Measurements from ENCODE around the gene INPP5F. TPM values are rescaled to one million over a fixed set of nuclear protein-coding genes. Genes with fewer than 3 reads are reported as not detected.

INPP5F gene
- polyA plus RNA-seq, 1 of the 3 experiments (the other 2 are of a cell fraction), result 7.8 TPM

DNA sequence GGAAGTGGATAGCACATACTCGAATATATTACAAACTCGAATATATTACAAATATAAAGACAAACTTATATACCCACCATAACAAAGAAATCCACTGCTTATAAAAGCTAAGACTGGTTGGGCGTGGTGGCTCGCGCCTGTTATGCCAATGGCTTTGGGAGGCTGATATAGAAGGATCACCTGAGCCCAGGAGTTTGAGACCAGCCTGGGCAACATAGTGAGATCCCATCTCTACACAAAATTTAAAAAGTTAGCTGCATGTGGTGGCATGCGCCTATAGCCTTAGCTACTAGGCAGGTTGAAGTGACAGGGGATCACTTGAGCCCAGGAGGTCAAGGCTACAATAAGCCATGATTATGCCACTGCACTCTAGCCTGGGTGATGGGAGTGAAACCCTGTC, 126.4 kb downstream of the INPP5F start:
- H2AFZ ChIP-seq (ENCODE audit: low read depth), result no peak overlapping the region
- no peak for DNase-seq
- H3K27me3 ChIP-seq (ENCODE audit: insufficient read depth), result no peaks in the 10 kb centered on the region
- no peak overlapping the region for H3K4me3 ChIP-seq (ENCODE audit: low read depth in 2 of 2, low read length in 1 of 2)
- no peak overlapping the region for H3K9ac ChIP-seq
- H3K9me3 ChIP-seq, result no peaks in the 10 kb centered on the region
- H3K79me2 ChIP-seq (ENCODE audit: insufficient read depth), result peaks cover 62% of the 10 kb centered on the region
- POLR2A ChIA-PET, result no interaction called here
- H3F3A ChIP-seq (replicated peaks; ENCODE audit: insufficient read depth), result peaks cover 9% of the 10 kb centered on the region
- CTCF ChIA-PET, result interaction anchor here (1.3 to 14.5 kb wide), 2 partner anchors 100 to 166 kb away, joined by 4 to 156 read pairs; no protein-coding TSS in a partner anchor
- H3K4me2 ChIP-seq, result no peak overlapping the region
- H3K27ac ChIP-seq (ENCODE audit: low read depth in 2 of 2, low read length in 1 of 2), result no peak overlapping the region
- peaks cover 44 to 71% of the 10 kb centered on the region in 2 experiments for H3K36me3 ChIP-seq (replicated peaks in 1 of 2; ENCODE audit: control insufficient read depth in 1 of 2, insufficient read depth in 2 of 2, low read length in 1 of 2)
- TF ChIP-seq JUND (IDR thresholded peaks at IDR 0.05) (no peak), RXRA (IDR thresholded peaks at IDR 0.05; ENCODE audit: borderline replicate concordance, low read depth) (no peak)
- 0 out of 4 replicates have a peak, but pooled peaks cover 0 to 18% of the 10 kb centered on the region in 2 experiments for H3K4me1 ChIP-seq (ENCODE audit: control insufficient read depth in 1 of 2, insufficient read depth in 2 of 2, low read depth in 1 of 2, low read length in 1 of 2)
- no peaks in the 10 kb centered on the region for H4K20me1 ChIP-seq (ENCODE audit: insufficient read depth)
- H3K9me2 ChIP-seq, result no peaks in the 10 kb centered on the region
- WGBS (ENCODE audit: low lambda C conversion rate), result 93% methylated on average over 6 of the region's 6 CpGs

DNA sequence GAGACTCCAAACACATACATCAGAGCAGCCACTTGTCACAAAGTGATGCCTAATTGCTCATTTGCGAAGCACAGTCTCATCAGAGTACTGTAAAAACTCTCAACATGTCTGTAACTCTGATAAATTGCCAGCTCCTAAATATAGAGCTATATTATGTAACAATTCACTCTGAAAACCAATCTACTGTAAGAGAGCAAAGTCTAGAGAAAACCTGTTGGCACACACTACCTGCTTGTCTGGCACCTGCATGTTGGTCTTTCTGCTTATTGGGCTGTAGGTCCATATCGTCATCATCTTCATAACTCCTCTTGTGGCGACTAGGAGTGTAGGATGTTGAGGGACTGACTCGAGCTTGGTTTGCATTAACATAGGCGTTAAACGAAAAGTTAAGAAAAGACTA, 127.0 kb downstream of the INPP5F start:
- Histone ChIP-seq H3K4me3 (ENCODE audit: low read depth in 2 of 2, low read length in 1 of 2) (no peak overlapping the region), H3K4me2 (no peak overlapping the region), H3K9me3 (no peaks in the 10 kb centered on the region), H3F3A (replicated peaks; ENCODE audit: insufficient read depth) (peaks cover 9% of the 10 kb centered on the region), H3K27ac (ENCODE audit: low read depth in 2 of 2, low read length in 1 of 2) (no peak overlapping the region), H2AFZ (ENCODE audit: low read depth) (no peak overlapping the region), H3K9ac (no peak overlapping the region), H3K36me3 (replicated peaks in 1 of 2; ENCODE audit: control insufficient read depth in 1 of 2, insufficient read depth in 2 of 2, low read length in 1 of 2) (peaks cover 41 to 71% of the 10 kb centered on the region in 2 experiments), H3K4me1 (ENCODE audit: control insufficient read depth in 1 of 2, insufficient read depth in 2 of 2, low read depth in 1 of 2, low read length in 1 of 2) (0 out of 4 replicates have a peak, but pooled peaks cover 0 to 18% of the 10 kb centered on the region in 2 experiments), H4K20me1 (ENCODE audit: insufficient read depth) (no peaks in the 10 kb centered on the region), H3K79me2 (ENCODE audit: insufficient read depth) (peaks cover 66% of the 10 kb centered on the region), H3K9me2 (no peaks in the 10 kb centered on the region), H3K27me3 (ENCODE audit: insufficient read depth) (no peaks in the 10 kb centered on the region)
- POLR2A ChIA-PET, result no interaction called here
- CTCF ChIA-PET, result interaction anchor here (1.3 to 14.5 kb wide), 2 partner anchors 101 to 167 kb away, joined by 4 to 156 read pairs; no protein-coding TSS in a partner anchor
- WGBS (ENCODE audit: low lambda C conversion rate), result 99% methylated on average over 6 of the region's 6 CpGs
- TF ChIP-seq, protein P1, sequence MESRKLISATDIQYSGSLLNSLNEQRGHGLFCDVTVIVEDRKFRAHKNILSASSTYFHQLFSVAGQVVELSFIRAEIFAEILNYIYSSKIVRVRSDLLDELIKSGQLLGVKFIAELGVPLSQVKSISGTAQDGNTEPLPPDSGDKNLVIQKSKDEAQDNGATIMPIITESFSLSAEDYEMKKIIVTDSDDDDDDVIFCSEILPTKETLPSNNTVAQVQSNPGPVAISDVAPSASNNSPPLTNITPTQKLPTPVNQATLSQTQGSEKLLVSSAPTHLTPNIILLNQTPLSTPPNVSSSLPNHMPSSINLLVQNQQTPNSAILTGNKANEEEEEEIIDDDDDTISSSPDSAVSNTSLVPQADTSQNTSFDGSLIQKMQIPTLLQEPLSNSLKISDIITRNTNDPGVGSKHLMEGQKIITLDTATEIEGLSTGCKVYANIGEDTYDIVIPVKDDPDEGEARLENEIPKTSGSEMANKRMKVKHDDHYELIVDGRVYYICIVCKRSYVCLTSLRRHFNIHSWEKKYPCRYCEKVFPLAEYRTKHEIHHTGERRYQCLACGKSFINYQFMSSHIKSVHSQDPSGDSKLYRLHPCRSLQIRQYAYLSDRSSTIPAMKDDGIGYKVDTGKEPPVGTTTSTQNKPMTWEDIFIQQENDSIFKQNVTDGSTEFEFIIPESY (IDR thresholded peaks at IDR 0.05; ENCODE audit: borderline replicate concordance, low read depth), result no peak
- TF ChIP-seq, protein P2, sequence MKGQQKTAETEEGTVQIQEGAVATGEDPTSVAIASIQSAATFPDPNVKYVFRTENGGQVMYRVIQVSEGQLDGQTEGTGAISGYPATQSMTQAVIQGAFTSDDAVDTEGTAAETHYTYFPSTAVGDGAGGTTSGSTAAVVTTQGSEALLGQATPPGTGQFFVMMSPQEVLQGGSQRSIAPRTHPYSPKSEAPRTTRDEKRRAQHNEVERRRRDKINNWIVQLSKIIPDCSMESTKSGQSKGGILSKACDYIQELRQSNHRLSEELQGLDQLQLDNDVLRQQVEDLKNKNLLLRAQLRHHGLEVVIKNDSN (IDR thresholded peaks at IDR 0.05; ENCODE audit: borderline replicate concordance, low read depth), result no peak
- TF ChIP-seq EP300 (IDR thresholded peaks at IDR 0.05; ENCODE audit: borderline replicate concordance in 1 of 2, low read depth in 1 of 2, low read length in 1 of 2) (no peak), EZH2phosphoT487 (IDR thresholded peaks at IDR 0.05; ENCODE audit: borderline replicate concordance, low read depth) (no peak), TCF12 (IDR thresholded peaks at IDR 0.05) (no peak), TEAD4 (IDR thresholded peaks at IDR 0.05; ENCODE audit: borderline replicate concordance, insufficient read depth) (no peak), SIN3A (IDR thresholded peaks at IDR 0.05; ENCODE audit: borderline replicate concordance, low read depth, low read length) (no peak), YY1 (IDR thresholded peaks at IDR 0.05; ENCODE audit: low read depth) (no peak)
- no peak for DNase-seq

Measured in SK-N-SH (cell line).